Gastrocnemius medialis (tissue), 4 donors: ENCODE data around the gene ZSWIM2. TPM values are rescaled to one million over a fixed set of nuclear protein-coding genes. Genes with fewer than 3 reads are reported as not detected.

Experiments used
- ATAC-seq, 2 donors: fragments of 150-250 bp; one replicate each; pipeline ENCODE4 v1.9.1; 2016
- DNase-seq, 2 donors: peaks; one replicate each; pipeline ENCODE4 v3.0.0-alpha.2; 2019
- H3K27ac ChIP-seq, 4 donors: fragments of 200-600 bp; sonication (generic); 1 replicate in 1 of 4; 2 replicates in 3 of 4; pipeline ENCODE4 v1.5.1; 2016 to 2018; ENCODE audit warnings: mild to moderate bottlenecking in 2 of 4, moderate library complexity in 1 of 4
- H3K27me3 ChIP-seq, 3 donors: fragments of 200-600 bp; sonication (generic) in 2 of 3; 1 replicate in 1 of 3; 2 replicates in 2 of 3; pipeline versions ENCODE4 v1.5.1 to v1.6.0; 2016 to 2019; ENCODE audit warnings: mild to moderate bottlenecking in 1 of 3, moderate library complexity in 1 of 3
- H3K36me3 ChIP-seq, 2 donors: fragments of 200-600 bp; sonication (generic) in 1 of 2; one replicate each; pipeline ENCODE4 v1.5.1; 2017 to 2018
- H3K4me1 ChIP-seq, 2 donors: fragments of 200-600 bp; sonication (generic) in 1 of 2; one replicate each; pipeline ENCODE4 v1.5.1; 2016 to 2017; ENCODE audit warnings: mild to moderate bottlenecking in 2 of 2
- H3K4me3 ChIP-seq, 4 donors: fragments of 200-600 bp; sonication (generic) in 3 of 4; 1 replicate in 1 of 4; 2 replicates in 3 of 4; pipeline ENCODE4 v1.5.1; 2016 to 2019; ENCODE audit warnings: mild to moderate bottlenecking in 2 of 4
- H3K9me3 ChIP-seq, 3 donors: fragments of 200-600 bp; sonication (generic) in 2 of 3; 1 replicate in 1 of 3; 2 replicates in 2 of 3; pipeline ENCODE4 v1.5.1; 2016 to 2019
- CTCF ChIP-seq, 5 experiments: fragments of 450-650 bp in 3 of 5; fragments of 200-600 bp in 2 of 5; sonication (generic) in 2 of 5; IDR thresholded peaks in 4 of 5; conservative IDR thresholded peaks in 1 of 5; 1 replicate in 4 of 5; 2 replicates in 1 of 5; pipeline ENCODE4 v1.5.1; 2016 to 2019; ENCODE audit warnings: antibody characterized with exemption in 5 of 5, mild to moderate bottlenecking in 3 of 5, moderate library complexity in 3 of 5
- POLR2A ChIP-seq, 2 donors: fragments of 450-650 bp; IDR thresholded peaks; one replicate each; pipeline ENCODE4 v1.6.1; 2017; ENCODE audit warnings: antibody characterized with exemption in 2 of 2, mild to moderate bottlenecking in 2 of 2, moderate library complexity in 2 of 2
- in situ Hi-C, 4 donors: fragments of 200-750 bp; cut with MboI; loops; one replicate each; pipeline versions ENCODE4 v1.15.0 to v1.8.0; 2017; ENCODE audit warnings: low sequenced_read_pairs in 4 of 4
- intact Hi-C: fragments of 100-400 bp; cut with DNase I; formaldehyde crosslinking; loops from one replicate; pipeline ENCODE4 v1.15.1; 2023; ENCODE audit warnings: low total_unique reads
- total RNA-seq, 4 donors: library from RNA; depleted of rRNA; stranded (reverse); fragments of >200 nt; gene quantifications; one replicate each; pipeline versions ENCODE4 v1.1.0 to v1.2.3, GENCODE V29; 2016

ZSWIM2 gene
- total RNA-seq, 4 donors from 2014 or later, result not detected

GRCh38 chr2:186884587-186884986 is 35.6 kb upstream of the ZSWIM2 start:
- intact Hi-C loops, result no loop called here
- H3K9me3 ChIP-seq, result no peaks in the 10 kb centered on the region
- ATAC-seq (no peak), DNase-seq (no peak)
- H3K27me3 ChIP-seq, result no peaks in the 10 kb centered on the region
- no peak overlapping the region for H3K27ac ChIP-seq
- H3K36me3 ChIP-seq, result no peaks in the 10 kb centered on the region
- in situ Hi-C loops, result loop anchor here in 1 of 4 donors (25.0 kb wide), 1 partner anchor 553 kb away; the partner anchor contains the start of gene CALCRL
- TF ChIP-seq POLR2A (IDR thresholded peaks at IDR 0.05) (no peak), CTCF (IDR thresholded peaks at IDR 0.05 in 4 of 5, conservative IDR thresholded peaks at IDR 0.05 in 1 of 5) (no peak)
- peaks cover 3 to 20% of the 10 kb centered on the region in 2 donors for H3K4me1 ChIP-seq
- H3K4me3 ChIP-seq, result no peak overlapping the region

GRCh38 chr2:186883666-186884065 is 34.7 kb upstream of the ZSWIM2 start:
- Histone ChIP-seq H3K36me3 (no peaks in the 10 kb centered on the region), H3K9me3 (no peaks in the 10 kb centered on the region), H3K27ac (no peak overlapping the region), H3K4me1 (peaks cover 3 to 20% of the 10 kb centered on the region in 2 donors), H3K4me3 (no peak overlapping the region), H3K27me3 (no peaks in the 10 kb centered on the region)
- TF ChIP-seq POLR2A (IDR thresholded peaks at IDR 0.05) (no peak), CTCF (IDR thresholded peaks at IDR 0.05 in 4 of 5, conservative IDR thresholded peaks at IDR 0.05 in 1 of 5) (no peak)
- in situ Hi-C loops (loop anchor here in 1 of 4 donors (25.0 kb wide), 1 partner anchor 554 kb away; the partner anchor contains the start of gene CALCRL), intact Hi-C loops (no loop called here)
- no peak for DNase-seq
- no peak for ATAC-seq

- in situ Hi-C loops, result loop anchor here in 1 of 4 donors (25.0 kb wide), 1 partner anchor 555 kb away; the partner anchor contains the start of gene CALCRL
These were observed 33.6 kb upstream of the ZSWIM2 start for GRCh38 chr2:186882511-186883071.

GRCh38 chr2:186881660-186882059 is 32.7 kb upstream of the ZSWIM2 start:
- Histone ChIP-seq H3K4me1 (peaks cover 3 to 12% of the 10 kb centered on the region in 2 donors), H3K4me3 (no peak overlapping the region), H3K27me3 (no peaks in the 10 kb centered on the region), H3K27ac (no peak overlapping the region), H3K36me3 (no peaks in the 10 kb centered on the region), H3K9me3 (no peaks in the 10 kb centered on the region)
- ATAC-seq (no peak), DNase-seq (no peak)
- no peak for TF ChIP-seq CTCF (IDR thresholded peaks at IDR 0.05 in 4 of 5, conservative IDR thresholded peaks at IDR 0.05 in 1 of 5)
- no peak for TF ChIP-seq POLR2A (IDR thresholded peaks at IDR 0.05)
- in situ Hi-C loops (loop anchor here in 1 of 4 donors (25.0 kb wide), 1 partner anchor 556 kb away; the partner anchor contains the start of gene CALCRL), intact Hi-C loops (no loop called here)

More at GRCh38 chr2:186882511-186883071, 33.6 kb upstream of the ZSWIM2 start:
- intact Hi-C loops, result no loop called here
- H3K9me3 ChIP-seq, result no peaks in the 10 kb centered on the region
- ATAC-seq, result no peak
- H3K36me3 ChIP-seq, result no peaks in the 10 kb centered on the region
- H3K27ac ChIP-seq, result no peak overlapping the region
- DNase-seq, result no peak
- no peaks in the 10 kb centered on the region for H3K27me3 ChIP-seq
- no peak overlapping the region for H3K4me3 ChIP-seq
- TF ChIP-seq POLR2A (IDR thresholded peaks at IDR 0.05) (no peak), CTCF (IDR thresholded peaks at IDR 0.05 in 4 of 5, conservative IDR thresholded peaks at IDR 0.05 in 1 of 5) (no peak)
- peaks cover 3 to 20% of the 10 kb centered on the region in 2 donors for H3K4me1 ChIP-seq
